T-helper 9 cell (primary cell): ENCODE data around the gene APBA1.

ENCODE experiments used
- DNase-seq: peaks from one replicate; pipeline ENCODE4 v3.0.0-alpha.2; 2020

APBA1 gene

DNA sequence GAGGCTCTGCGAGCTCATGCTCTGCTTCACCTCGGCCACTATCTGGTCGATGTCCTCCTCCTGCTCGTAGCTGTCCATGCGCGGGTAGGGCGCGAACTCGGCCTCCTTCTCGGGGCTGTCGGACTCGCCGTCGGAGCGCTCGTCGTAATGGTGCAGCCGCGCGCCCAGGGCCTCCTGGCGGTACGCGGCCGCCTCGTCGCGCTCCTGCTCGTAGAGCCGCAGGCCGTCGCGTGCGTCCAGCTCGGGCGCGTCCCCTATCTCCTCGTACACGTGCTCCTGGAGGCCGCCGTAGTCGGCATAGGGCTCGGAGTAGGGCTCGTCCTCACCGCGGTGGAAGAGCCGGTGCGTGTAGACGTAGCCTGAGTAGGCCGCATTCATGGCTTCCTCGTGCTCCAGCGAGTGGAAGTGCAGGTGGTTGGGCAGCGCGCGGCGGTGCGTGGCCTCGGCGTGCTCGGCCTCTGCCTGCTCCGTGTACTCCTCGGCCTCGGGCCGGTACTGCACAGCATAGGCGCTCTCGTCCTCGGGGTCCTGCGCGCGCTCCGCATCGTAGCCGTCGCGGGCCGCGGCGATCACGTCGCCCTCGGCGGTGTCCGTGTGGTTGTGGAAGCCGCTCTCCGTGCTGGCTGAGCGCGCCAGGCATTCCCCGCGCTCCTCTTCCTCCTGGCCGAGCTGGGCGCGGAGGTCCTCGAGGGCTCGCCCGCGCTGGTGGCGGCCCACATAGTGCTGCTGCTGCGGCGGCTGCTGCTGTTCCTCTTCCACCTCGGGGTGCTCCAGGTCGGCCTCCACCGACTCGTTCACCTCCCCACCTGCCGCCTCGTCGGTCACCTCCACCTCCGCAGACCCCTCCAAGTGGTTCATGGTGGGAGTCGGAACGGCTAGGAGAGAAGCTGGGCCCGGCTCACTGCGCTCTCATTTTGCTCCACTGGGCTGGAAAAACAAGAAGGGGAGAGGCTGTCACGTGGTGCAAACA is 155.5 kb downstream of the APBA1 start:
- no peak for DNase-seq

DNA sequence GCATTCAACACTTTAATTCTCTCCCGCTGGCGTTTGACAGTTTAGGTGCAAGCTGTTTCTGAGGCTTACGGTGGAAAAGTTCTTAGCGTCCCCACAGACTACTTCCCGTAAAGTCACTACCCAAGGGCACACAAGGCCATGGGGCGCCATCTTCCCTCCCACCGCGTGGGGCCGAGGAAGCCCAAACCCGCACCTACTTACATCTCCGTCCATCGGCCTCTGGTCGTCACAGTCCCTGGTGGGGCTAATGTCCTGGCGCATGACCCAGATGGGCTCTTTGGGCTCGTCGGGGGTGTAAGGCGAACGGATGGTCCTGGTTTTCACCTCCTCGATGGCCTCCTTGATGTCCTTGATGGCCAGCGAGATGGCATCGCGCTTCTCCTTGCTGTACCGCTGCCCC is 156.4 kb downstream of the APBA1 start:
- no peak for DNase-seq

DNA sequence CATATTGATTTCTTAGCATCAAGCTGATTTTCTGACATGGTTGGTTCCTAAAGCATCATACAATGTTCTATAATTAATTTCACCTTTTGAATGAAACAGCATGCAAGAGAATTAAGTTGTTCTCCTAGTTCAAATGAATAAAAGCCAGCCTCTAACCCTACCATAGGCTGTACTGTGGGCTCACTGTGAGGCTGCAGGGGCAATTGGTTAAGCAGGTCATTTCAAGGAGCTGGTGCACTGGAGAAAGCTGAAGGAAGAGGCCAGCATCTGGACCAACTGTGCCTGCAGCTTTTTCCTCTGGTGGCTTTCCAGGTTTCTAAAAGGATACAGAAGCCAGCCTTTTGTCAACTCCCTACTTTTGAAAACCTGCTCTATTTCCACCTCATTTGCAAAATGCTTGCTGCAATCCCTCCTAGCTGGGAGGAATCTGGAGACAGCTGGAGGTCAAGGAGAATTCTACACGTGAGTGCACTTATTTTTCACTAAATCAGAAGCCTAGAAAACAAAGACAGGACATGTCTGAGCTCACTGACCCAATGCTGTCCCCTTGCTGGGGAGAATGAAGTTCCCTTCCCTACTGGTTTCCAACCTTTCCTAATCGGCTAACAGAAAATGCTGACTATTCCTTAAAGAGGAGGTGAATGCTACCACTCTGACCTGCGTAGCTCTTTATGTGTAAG is 158.9 kb downstream of the APBA1 start:
- DNase-seq: no peak

DNA sequence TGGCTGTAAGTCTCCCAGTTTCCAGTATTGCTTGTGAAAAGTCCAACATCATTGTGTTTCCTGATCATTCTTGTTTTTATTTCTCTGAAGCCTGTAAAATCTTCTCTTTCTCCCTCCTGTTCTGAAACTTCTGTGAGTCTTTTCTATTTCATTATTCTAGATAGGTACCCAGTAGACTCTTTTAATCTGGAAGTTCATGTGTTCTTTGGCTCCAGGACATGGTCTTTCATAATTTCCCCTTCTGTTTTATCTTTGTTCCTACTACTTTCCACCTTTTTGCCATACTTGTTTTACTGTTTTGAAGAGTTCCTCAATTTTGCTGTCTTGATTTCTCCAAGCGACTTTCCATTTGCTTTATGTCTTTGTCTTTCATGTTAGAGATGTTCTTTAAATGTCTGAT is 168.1 kb downstream of the APBA1 start:
- no peak for DNase-seq

DNA sequence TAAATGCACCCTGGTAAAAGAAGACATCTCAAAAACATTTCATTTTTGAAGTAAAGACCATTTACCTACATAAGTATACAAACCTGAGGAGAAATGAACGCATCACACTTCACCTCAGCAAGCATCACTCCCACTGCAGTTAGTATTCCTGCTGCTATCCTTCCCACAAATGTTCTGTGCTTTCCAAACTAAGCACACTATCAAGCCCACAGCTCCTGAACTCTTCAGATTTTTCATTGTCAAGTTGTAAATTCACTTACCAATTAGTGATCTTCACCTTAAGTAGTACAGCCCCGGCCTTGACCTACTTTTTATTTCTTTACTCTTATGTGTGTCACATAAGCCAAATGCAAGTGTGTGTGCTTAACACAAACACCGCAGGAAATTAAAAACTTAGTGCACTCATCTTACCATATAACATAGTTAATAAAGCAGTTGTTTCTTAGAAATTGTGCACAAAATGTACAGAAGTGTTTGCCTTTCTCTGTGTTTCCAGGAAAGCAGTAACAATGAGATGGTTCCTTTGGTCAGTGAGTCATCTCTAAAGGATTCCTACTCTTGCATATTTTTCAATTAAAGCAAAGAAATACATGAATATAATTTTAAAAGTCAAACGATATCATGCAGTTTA is 169.4 kb downstream of the APBA1 start:
- no peak for DNase-seq

DNA sequence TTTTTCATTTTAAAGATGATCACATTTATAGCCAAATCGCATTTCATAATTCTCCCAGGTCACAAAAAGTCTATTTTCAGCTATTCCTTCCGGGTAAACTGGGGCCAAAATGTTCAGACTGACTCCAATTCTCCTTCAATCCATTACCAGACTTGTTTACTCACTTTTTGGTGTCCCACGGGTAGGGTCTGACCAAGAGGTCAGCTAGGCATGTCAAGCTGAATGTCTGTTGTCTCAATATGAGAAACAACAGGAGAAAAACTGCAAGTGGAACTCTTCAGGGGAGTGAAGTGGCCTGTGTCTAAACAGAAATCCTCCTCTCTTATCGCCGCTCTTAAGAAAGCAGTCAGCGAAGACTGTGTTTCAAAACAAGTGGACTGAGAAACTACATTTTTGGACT is 171.3 kb downstream of the APBA1 start:
- DNase-seq: no peak

DNA sequence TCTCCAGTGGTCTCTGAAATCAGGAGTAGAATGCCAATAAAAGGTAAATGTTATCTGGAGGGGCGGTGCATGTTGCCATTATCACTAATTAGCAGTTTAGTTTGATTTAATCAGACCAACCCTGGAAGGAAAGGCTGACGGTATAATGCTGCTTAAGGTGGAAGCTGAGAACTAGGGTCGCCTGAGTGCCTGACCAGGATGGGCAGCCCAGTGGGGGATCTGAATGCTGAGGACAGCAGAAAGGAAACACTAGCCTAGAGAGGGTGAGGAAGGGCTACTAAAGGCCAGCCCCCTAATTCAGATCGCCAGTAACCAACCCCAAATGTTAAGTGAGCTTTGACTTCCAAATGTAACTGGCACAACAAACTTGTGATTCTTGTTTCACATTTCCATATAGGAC is 172.2 kb downstream of the APBA1 start:
- no peak for DNase-seq

DNA sequence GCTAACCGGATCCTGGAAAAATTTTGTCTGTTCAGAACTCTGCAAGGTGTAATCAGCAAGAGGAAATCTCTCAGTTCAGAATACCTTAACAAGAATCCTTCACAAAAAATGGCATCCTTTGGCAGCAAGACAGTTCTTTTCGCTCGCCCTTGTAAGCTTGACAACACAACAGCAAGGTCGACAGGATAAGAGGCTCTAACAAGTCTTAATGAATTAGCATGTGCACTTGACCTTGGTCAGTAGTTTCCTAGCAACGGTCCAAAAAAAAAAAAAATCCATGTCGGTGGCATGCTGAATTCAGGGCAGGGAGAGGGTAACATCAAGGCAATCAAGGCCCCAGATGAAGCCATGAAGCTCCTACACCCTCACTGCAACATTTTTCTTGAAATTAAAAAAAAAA is 172.8 kb downstream of the APBA1 start:
- no peak for DNase-seq

DNA sequence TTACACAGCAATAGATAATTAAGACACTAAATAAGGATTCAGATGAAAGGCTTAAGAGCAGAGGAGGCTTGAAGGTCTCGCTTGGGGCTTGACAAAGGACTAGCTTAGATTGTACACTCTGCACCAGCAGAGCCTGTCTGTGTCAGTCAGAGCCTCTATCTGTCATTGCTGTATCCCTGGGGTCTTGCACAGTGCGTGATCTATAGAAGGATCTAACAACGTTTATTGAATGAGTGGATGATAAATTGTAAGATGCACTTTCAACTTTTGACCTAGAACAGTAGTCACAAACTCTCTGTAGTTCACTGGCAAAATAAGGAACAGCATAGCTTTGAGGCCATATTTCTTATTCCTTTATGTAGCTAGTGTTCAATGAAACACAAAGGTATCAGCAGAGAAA is 173.7 kb downstream of the APBA1 start:
- DNase-seq: no peak

DNA sequence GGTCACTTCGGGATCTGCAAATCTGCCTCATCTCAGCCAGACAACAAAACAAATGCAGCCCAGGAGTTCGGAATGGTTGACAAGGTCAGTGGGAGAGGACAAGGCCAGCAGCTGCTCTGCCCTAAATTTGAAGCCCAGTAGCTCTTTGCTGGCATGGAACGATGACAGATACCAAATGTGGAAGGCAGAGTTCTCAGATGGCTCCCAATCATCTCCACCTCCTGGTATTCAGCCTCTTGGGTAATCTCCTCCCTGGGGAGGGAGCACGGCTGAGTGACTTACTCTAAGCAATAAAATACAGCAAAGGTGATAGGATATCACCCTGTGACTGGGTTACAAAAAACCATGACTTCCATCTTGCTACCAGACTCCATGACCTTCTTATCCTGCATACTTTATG is 174.4 kb downstream of the APBA1 start:
- no peak for DNase-seq

DNA sequence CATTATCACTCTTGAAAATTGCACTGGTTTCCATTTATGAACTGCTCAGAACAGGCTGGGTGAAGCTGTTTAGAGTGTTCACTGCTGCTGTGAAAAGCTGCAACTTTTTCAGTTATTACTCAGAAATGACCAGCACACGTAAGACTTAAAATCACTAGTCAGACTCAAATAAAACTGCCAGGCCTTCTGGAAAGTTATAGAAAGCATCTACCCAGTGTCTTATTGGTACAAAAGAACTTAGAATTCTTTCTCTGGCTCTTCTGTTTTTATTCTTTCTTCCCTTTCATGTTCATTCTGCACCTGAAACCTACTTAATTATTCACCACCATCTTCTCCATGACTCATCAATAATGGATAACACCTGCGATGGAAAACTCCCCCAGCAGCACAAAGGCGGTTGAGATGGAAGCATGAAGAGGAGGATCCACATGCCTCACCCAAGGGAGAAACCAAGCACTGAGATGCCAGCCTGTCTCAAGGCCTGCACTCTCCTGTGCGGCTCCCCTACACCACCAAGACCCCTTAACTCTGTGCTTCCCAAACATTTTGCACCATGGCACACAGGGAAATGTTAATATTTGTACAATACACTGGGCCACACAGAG is 175.2 kb downstream of the APBA1 start:
- DNase-seq: no peak

DNA sequence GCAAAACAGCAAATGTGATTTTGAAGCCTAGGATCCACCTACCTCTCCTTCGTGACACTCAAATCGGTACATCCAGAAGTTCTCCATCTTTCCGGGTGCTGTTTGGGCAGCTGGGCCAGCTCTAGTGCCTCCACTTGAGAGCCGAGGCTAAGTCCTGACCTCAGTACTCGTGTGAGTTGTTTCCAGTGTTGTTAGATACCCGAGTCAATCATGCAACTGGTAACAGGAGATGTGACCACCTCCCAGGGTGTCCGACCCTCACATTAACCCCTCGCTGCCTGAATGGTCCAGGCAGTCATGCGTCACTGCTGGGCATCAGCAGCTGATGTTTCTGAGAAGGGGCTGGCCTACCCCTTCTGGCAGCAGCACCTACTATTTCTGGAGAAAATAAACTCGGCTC is 176.9 kb downstream of the APBA1 start:
- no peak for DNase-seq

DNA sequence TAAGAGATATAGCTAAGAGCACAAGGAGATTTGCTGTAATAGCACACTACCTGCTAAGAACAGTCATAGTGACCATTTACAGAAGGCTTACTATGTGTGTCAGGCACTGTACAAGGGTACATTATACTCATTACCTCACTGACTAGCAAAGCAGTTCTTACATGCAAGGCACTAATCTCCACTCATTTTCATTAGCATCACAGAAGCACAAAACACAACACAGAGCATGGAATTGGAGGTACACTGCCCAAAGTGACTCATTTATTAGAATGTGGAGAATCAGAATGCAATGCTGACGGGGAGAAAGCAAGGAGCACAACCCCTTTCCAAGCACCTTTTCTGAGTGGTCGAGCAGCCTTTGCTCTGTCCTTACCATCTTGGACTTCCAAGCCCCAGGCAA is 177.4 kb downstream of the APBA1 start:
- no peak for DNase-seq

DNA sequence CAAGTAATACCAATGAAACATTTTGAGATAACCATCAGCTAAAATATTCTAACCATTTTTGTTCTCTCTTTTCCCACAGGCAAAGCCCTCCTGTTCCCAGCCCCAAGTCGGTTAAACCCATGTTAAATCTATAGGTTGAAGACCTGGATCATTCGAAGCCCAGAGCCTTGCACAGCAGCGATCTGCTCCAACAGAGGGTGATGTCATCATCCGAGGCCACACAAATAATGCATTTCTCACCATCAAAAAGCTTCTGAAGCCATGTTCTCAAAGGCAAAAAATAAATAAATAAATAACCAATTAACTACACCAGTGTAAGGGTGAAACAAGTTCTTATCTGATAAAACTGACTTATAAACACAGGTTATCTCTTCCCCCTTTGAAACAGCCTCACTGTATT is 178.0 kb downstream of the APBA1 start:
- DNase-seq: no peak

DNA sequence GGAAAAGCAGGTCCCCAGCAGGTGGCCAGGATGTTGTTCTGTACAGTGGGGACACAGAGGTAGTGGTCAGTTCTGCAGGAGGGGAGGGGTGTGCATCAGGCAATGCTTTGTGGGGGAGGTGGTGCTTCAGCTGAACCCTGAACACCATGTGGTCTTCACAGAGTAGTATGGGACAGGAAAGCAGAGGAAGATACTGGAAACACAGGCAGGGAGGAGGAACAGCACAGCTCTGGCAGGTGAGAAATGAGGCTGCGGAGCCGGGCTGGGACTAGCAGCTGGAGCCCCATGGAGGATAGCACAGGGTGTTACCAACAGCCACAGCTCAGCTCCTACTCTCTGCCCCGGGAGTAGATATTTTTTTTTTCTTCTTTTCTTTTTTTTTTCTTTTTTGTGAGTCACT is 185.7 kb downstream of the APBA1 start:
- DNase-seq: no peak

DNA sequence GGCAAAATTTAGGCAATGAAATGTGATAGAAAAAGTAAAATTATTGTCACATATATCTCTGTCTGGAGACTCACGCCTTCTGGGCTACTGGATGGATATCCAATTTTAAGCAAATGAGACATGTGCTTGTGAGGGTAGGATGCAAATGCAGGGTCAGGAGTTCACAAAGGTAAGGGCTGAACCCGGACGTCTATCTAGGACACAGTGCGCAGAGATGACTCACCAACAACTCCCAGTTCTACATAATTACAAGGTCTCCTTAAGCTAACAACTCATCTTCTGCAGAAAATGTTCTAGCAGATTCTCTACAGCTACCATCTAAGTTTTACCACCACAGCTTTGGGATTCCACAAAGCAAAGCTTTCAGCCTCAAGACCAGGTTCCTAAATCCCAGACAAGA is 186.7 kb downstream of the APBA1 start:
- DNase-seq: peak; percentile 1

DNA sequence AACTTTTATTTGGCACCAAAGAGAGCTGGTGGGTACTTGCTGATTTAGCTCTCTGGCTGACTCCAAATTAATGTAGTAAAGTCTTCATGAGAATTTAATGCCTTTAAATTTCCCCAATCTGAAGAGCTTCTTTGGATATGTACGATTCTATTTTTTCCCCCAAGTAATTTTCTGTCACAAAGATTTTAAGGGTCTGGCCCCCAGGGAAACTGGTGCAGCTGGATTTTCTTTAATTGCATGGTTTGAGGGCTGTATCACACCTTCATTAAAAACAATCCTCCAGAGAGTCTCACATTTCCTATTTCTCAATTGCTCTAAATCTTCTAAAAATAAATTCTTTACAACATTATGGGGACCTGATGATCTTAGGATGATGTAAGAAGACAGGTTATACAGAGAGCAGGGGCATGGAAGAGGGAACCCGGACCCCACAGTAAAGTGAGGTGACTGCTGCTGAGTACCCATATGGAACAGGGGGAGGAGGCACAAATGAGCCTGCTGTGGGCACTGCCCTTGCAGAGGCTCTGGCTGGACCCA is 188.2 kb downstream of the APBA1 start:
- DNase-seq: no peak

DNA sequence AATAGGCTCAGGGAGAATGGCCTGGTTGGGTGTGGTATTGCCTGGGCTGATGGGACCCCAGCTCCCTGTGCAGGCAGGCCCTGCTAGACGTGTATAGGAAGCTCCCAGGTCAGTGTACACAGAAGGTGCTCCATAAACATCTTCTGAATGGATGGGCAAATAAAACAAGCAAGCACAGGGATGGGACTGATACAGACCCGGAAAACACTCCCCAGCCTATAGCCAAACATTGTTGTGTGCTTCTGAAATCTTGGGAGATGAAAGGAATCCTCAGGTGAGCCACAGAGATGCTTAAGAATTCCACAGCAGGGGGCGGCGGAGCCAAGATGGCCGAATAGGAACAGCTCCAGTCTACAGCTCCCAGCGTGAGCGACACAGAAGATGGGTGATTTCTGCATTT is 195.4 kb downstream of the APBA1 start:
- no peak for DNase-seq

DNA sequence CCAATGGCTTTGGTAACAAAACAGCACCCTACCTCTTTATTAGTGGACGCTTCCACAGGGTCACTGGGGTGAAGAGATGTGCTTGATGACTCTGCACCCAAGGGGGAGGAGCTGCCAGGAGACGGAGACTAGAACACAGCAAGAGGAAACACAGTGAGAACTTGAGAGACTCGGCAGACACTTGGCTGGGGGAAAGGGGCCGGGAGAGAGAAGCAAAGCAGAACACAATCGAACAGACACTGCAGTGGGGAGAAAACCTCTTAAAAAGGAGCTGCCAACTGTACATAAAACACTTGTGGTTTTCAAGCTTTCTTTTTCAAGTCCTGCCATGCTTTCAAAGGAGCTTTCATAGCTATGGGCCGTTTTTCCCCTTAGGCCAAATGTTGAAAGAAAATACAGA is 196.2 kb downstream of the APBA1 start:
- no peak for DNase-seq

DNA sequence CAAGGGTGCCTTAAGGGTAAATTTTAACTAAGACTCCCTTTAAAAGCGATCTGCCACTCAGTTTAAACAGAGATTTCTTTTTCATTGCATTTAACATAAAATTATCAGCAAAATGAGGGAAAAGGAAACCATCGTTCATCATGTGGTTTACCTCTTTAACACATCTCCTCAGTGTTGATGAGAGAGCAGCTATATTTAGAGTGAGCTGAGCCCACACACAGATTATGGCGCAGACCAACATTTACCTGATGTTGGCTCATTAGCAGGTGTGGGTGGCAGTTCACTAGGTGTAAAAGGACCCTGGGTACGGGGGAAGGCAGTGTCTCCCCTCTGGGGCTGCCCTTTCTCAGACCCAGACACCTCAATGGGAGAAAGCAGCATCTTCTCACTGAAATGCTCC is 197.3 kb downstream of the APBA1 start:
- DNase-seq: no peak

DNA sequence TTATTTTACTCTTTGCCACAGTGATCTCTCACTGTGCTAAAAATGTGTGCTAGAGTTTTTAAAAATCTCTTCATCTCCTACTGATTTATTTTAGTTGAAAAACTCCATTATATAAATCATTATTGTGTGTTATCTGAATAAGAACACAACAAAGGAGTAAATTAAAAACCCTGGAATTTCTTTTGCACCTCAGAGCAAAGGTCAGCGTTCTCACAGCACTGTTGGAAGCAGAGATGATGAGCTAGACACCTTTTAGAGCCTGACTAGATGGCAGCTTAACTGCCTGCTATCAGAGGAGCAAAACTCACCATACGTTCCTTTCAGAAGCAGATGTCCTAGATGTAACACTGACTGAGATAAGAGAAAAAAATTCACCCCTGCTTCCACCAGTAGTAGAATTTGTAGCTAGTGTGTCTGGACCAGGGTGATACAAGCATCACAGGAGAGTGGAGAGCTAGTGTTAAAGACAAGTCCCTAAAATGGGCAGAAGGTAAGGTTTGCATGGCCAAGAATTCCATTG is 200.0 kb downstream of the APBA1 start:
- DNase-seq: no peak

DNA sequence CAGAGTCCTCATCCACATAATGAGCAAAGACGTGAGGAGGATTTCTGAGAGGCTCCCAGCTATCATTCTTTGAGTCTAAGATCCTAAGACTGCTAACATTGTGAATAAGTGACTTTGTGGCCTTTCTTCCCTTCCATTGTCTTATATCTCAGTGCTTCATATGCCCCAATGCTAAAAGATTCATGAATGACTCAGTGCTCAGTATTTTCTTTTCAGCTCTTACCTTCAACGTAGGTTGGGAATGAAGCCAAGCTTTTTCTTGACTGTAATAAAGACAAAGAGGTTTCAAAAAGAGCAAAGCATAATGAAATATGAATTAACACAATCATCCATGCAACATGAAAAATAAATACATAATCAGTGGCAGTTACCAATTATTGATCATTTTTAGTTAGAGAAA is 200.7 kb downstream of the APBA1 start:
- no peak for DNase-seq
